Activated CD4-positive, alpha-beta T cell treated with anti-CD3 and anti-CD28 coated beads, Interleukin-2, amount 50 U/mL, for 48 hours (primary cell): ENCODE measurements around the gene ZNF341.

Experiments
- DNase-seq, 2 experiments: peaks; one replicate each; pipeline ENCODE4 v3.0.0-alpha.2; 2020

ZNF341 gene

DNA sequence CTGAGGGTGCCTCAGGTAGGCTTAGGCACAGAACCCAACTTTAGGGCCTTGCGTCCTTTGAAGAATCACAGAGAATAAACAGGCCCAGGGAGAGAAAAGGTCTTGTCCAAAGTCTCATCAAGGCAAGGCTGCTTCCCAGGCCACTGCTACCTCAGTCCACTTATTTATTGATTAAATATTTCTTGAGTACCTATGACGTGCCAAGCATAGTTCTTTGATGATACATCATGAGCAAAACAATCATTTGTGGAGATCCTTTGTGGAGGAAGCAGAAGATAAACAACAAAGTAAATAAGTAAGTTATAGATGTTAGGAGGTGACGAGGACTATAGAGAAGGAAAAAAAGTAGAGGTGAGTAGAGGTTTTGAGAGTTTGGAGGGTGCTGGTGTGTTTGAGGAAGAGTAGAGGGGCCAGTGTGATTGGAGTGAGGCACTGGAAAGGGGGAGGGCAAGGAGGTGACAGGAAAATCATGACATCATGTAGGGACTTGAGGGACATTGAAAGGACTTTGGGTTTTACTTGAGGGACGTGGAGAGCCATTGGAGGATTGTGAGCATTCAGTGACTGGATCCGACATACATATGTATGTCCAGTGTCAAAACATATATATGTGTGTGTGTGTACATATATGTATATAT is 65.2 kb downstream of the ZNF341 start:
- no peak for DNase-seq

DNA sequence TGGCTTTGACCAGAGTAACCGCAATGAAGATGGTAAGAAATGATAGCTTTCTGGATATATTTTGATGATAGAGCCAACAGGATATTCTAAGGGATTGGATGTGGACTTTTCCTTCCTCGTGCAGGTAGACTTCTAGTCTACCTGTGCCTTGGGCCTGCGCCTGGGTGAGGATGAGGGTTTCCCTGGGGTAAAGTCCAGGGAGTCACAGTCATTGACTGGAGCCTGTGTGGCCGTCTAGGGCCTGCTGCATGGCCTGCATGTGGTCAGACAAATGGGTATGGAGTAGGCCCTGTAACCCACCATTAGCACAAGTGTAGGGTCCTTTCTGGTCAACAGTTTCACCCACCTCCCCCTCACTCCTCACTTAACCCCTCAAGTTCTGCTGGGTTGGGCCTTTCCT is 66.6 kb downstream of the ZNF341 start:
- DNase-seq = no peak

DNA sequence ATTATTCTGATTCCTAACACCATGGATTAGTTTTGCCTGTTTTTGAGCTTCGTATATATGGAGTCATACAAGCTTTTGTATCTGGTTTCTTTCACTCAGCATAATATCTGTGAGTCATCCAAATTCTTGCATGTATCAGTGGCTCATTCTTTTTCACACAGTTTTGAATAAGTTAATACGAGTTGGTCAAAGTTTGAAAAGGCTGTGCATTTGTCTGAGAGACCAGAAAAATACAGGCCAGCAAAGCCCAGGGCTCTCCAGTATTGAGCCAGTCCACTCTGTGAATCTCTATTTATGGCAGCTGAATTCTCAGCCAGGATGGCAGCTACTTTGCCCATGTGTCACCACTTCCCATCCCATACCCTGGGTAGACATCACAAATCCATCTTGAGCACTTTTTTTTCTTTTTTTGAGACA is 72.1 kb downstream of the ZNF341 start:
- DNase-seq = no peak

DNA sequence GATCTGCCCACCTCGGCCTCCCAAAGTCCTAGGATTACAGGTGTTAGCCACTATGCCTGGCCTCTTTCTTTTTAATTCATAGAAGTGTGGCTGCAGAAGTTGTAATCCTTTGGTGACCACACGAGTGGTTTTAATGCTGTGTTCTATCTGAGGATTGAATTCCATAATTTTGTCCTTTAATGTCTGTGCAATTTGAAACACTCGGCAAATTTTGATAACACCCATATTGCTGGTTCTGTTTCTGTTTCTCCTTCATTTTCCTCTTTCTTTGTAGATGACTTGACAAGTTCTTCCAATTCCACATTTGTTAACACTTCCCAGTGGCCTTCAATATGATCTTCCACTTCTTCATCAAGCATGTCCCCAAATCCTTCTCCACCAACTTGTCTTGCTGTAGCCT is 76.6 kb downstream of the ZNF341 start:
- DNase-seq = no peak

DNA sequence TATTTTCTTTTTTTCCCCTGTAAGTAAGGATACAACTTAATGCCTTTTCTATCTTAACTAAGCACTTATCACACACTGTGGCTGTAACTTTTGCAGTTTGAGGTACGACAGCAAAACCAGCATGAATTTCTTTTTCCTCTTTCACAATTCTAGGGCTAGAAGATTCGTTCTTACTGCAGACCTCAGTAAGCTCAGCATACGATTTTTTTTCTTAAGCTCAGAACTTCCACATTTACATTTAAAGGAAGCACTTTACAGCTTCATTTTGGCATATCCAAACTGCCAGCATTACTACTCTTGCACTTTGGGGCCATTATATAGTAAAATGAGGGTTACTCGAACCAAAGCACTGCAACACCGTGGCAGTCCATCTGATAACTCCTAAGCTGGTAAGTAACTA is 78.5 kb downstream of the ZNF341 start:
- DNase-seq = no peak

DNA sequence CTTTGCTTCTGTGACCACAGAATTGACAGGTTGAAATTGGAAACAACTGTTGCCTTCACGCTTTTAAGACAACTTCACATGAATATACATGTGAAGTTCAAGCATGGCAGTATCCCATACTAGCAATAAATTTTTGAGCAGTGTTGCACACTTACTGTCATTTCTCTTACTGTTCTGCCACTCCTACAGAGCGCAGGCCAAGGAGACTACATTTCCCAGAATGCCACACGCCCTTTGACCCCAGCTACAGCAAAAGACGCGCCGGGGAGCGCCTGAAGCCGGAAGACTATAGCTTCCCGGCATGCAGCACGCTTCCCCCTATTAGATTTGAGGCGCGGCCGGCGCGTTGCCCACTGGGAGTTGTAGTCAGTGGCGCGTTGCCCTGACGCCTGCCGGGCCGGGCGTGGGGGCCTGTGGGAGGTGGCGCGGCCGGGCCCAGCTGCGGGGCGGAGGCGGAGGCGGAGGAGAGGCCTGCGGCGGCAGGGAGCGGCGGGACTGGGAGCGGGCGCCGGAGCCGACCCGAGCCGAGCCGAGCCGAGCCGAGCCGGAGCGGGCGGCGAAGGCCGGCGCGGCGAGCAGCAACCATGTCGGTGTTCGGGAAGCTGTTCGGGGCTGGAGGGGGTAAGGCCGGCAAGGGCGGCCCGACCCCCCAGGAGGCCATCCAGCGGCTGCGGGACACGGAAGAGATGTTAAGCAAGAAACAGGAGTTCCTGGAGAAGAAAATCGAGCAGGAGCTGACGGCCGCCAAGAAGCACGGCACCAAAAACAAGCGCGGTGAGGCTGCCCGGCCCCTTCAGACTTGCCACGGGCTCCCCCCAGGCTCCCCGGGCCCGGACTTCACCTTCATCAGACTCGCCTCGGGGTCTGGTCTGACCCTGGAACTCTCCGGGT is 79.3 kb downstream of the ZNF341 start, which contains the start of gene CHMP4B:
Gene CHMP4B (plus strand): TSS at position 464 of the 891 bp plus-strand sequence. CDS start 121 bp downstream, at position 585.
- DNase-seq = peak; percentile 97 to 98

DNA sequence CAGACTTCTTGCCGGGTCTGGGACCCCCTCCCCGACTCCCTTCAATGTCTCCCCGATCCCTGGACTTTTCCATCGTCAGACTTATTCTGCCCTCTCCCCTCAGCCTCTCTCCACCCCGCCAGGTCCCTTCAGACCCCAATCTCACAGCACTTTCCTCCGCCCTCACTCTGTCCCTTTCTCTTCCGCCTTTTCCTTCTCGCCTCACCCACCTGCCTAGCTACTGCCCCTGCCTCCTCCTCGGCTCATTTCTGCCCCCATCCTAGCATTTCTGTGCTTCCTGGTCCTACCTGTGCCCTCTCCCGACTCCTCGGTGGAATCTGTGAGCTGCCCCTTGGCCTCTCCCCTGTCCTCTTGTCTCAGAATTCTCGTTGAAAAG is 80.0 kb downstream of the ZNF341 start:
- peak in 1 of 2 experiments; percentile 25 for DNase-seq

DNA sequence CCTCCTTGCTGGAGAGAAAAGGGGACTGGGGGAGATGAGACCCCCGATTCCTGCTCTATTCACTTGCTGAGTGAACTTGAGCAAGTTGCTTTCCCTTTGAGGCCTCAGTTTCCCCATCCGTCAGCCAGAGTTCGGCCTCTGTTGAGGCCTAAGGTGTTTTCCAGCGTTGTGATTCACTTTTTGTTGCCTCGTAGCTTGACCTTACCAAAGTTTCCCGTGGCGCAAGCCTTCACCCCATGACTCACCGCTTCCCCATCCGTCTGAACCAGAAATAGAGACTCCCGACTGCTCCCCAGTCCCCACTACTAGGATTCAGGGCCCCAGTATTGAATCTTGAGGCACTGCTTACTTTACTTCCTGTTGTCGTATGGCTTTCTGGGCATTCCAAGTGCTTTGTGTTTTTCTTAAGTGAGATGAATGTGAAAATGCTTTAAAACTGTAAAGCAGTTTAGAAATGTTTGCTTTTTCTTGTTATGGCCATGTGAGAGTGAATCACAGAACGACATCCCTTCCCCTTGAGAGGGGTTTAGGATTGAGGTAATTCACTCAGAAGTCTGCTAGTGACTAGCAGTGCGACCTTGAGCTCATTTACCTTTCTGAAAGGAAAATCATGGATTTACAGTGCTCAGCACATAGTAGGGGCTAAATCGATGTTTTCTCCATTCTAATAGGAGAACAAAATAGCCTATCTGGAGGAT is 80.5 kb downstream of the ZNF341 start:
- peak; percentile 46 to 63 for DNase-seq

DNA sequence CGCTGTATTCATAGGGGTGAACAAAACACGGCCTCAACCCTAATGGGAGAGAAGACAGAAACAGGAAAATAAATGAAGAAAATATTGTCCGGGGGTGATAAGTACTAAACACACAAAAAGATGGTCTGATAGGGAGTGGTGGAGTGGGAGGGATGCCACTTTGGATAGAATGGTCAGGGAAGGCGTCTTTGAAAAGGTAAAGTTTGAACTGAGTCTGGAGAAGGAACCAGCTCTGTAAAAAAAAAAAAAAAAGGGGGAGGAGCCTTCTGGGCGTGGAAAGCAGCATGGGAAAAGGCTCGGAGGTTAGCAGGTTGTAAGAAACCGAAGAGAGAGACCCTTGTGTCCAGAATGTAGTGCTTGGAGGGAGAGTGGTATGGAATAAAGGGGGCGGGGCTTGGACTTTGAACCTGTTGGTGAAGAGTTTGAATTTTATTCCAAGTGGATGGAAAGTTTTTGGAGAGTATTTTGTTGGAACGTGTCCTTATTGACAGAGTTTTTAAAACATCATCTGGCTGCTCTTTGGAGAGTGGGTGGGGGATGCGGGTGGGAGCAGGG is 81.2 kb downstream of the ZNF341 start:
- DNase-seq = no peak

DNA sequence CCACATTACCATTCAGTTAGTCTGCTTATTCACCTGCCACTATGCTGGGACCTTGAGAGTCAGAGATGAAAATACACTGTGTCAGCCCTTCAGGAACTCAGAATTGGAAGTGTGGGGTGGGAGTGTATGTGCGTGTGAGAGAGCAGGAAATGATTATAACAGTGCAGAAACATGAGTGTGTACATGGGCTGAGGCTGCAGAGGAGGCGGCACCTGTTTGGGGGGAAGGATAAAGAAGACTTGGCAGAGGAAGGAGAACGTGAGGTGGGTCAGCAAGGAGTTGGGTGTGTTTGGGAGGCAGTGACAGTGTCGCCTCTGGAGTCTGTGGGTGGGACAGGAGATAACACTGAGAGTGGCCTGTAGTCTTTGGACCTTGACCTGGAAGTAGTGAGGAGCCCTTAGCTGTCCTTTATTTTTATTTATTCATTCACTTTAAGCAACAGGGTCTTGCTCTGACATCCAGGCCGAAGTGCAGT is 82.5 kb downstream of the ZNF341 start:
- DNase-seq = peak; percentile 12 to 25

DNA sequence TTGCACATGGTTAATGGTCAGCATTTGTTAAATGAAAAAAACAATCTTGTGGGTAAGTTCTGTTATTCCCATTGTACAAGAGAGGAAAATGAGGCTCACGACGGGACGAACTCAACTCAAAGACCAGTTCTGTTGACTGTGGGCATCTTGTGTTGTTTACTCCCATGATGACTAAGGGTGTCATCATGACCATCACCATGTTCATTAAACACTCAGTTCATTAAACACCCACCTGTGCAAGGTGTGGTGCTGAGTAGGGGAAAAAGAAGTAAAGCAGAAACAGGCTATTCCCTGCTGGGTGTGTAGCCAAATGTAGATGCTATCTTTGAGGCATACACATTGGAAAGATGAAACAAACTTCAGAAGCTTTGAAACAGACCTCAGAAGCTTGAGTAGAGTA is 83.9 kb downstream of the ZNF341 start:
- no peak for DNase-seq

DNA sequence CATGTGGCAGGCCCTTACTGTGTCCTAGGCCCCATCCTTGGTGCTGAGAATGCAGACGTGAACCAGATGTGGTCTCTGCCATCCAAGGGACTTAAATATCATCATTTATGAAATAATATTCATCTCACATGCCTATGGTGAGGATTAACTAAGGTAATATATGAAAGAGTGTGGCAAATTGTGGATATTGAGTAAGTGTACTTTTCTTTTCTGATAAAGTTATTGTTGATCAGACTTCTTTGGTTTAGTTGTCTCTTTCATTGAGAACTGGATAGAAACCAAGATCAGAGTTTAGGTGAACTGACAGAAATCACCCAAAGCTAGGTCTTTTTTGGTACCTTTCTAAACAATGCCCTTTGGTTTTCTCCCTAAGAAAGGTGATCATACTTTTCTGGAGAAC is 84.4 kb downstream of the ZNF341 start:
- no peak for DNase-seq

DNA sequence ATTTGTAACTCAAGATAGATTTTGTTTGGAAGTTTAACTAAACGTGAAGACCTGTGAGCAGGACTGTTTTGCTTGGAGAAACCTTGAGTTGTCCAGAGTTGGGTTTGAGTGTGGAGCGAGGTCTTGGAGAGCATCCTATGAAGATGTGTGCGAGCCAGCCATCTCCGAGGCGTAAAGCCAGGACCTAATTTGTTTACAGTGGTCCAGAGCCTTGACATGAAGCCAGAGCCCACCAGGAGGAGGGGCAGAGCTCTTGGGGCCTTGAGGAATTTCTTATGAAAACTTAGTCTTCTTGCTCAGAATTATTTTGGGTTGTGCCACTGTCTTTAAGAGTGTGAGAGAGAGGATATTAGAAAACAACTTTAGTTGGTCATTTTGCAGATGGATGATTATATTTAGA is 85.6 kb downstream of the ZNF341 start:
- DNase-seq = no peak

DNA sequence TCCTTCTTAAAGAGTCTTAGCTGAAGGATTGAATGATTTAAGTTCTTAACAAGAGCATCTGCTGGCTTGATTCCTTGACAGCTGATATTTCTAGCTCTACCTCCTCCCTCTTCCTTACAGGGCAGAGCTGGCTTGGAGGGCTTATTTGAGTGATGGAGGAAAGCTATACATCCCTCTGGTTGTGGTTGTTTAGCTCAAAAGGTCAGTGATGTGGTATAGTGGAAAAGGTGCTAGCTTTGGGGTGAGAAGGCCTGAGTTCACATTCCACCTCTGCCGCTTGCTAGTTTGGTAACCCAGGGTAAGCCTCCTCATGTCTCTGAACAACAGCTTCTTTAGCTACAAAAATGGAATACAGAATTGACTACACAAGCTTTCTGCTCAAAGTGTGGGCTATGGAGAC is 87.7 kb downstream of the ZNF341 start:
- no peak for DNase-seq

DNA sequence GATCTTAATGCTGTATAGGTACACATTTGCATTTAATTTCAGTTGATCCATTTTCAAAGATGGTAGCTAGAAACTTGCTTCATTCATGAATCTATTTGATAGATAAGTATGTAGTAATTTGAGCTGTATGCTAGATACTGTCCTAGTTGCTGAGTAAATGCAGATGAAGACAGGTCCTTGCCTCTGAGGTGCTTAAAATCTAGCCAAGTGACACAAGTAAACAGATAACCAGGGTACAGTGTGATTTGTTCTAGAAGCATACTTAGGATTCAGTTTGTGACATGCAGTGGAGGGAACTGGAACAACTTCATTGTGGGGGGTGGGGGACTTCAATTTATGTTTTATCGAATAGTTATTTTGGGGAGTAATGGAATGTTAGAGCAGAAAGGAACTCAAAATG is 88.6 kb downstream of the ZNF341 start:
- DNase-seq = no peak

DNA sequence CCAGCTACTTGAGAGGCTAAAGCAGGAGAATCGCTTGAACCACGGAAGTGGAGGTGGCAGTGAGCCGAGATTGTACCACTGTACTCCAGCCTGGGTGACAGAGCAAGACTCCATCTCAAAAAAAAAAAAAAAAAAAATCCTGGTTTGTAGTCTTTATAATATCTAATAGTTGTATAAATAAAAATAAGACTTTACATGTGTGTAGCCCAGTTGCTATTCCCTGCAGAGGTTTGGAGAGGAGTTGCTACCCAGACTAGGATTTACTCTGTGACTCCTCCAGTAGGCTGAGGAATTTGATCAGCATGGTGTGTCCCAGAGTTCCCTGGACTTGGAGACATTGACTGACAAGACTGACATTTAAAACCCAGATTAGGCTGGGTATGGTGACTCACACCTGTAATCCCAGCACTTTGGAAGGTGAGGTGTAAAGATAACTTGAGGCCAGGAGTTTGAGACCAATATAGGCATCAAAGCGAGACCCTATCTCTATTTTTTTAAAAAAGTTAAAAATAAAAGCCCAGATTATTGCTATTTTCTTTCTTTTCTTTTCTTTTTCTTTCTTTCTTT is 89.6 kb downstream of the ZNF341 start:
- DNase-seq = no peak

DNA sequence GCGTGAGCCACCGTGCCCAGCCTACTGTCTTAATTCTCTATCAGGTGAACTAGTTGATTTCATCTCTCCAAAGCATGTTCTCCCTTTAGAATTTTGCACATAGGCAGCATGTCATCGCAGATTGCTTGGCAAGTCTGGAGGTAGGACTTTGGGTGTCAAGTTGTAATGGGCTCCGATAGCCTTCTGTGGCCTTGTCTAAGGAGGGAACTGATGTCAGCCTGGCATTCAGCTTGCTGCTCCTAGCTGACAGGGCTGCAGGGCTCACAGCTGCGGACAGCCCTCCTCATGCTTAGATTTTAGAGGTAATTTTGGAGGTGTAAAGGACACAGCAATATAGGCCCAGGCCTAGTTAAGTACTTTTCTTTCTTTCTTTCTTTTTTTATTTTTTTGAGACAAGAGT is 90.6 kb downstream of the ZNF341 start:
- no peak for DNase-seq

DNA sequence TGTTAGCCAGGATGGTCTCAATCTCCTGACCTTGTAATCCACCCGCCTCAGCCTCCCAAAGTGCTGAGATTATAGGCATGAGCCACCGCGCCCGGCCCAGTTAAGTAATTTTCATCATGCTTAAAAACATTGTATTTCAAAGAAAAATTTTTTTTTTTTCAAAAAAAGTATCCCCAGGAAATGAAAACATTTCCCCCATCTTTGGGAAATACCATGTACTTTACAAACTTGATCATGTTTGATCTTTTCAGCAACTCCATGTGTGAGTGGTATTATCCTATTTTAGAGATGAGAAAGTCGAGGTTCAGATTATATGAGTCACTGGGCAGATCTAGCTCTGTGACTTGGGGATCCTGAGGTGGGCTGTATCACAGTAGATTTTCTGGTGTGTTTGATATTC is 91.2 kb downstream of the ZNF341 start:
- no peak for DNase-seq

DNA sequence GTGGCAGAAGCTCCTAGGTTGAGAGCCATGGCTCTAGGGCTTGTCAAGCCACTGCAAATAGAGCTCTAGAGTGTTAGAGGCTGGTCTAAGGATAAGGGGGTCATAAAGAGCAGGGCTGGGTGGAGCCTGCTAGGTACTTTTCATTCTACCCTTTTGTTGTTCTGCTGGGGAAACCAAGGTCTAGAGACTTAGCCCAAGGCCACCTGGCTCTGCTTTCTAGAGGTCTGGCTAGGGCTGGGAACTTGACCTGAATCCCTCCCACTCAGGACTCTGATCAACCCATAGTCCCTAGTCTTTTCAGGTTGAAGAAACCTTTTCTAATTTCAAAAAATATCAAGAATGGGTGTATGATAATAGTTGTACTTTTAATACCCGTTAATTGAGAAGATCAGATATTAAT is 93.1 kb downstream of the ZNF341 start:
- no peak for DNase-seq

DNA sequence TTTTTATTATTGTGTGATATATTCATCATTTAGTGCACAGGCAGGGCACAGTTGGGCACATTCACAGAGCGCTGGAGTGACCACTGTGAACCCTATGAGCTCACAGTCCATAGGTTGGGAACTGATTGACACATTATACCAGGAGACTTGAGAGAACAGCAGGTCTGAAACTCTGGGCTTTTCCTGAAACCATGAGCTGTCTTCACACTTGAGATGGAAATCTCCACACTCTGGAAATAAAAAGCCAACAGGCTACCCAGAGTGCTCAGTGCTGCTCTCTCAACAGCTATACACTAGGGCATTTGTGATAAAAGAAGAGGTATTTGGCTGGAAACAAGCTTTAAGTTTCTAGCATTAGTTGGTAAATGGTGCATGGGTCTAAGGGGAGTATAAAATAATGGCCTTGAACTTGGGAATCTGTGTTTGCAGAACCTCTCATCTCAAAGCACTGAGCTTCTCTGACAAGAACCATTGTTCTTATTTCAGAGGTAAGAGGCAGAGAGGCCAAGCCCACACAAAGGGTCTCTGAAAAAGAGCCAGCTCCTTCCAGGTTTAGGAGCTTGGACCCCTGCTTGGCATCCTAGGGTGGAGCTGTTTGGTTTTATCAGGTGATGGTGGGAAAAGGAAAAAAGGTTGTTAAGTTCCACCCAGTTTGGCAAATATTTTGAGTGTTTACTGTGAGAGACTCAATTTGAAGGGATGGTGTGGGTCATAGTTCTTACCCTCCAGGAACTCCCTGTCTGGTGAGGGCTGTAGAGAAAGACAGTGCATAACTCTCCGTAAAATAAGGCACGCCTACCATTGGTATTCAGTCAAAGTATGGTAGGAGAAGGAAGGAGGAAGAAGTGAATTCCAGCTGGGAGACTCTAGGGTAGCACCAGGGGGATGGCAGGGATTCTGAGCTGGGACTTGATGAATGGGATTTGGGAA is 93.8 kb downstream of the ZNF341 start:
- no peak for DNase-seq

DNA sequence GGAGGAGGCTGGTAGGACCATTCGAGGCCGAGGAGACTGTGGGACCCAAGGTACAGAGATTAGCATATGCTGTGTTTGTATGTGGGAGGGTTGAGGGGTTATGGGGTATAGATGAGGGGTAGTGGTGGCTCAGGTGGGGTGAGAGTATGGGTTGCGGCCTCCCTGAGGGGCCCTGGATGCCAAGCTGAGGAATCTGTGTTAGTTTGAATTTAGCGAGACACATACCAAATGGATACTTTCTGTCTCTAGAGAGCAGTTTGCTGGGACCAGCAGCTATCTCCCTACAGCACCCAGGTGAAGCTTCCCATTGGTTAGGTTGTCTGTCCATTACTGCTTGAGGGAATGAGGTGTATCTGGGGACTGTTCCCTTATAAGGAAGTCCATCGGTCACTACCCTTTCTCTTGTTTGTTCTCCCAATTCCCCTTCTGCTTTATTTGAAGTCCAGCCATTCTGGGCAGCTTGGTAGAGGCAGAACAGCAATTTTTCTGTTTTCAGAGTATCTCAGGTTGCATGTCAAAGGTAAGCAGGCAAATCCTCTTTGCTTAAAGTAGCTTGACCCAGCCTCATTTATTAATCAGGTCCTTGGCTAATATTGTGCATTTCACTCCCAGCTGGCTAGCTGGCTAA is 94.6 kb downstream of the ZNF341 start:
- no peak for DNase-seq
